Ovary (tissue), 3 donors: Measurements from ENCODE around the gene CYP1A1.

Experiments
- CTCF ChIP-seq, 3 donors: fragments of 450-650 bp in 2 of 3; fragments of 200-600 bp in 1 of 3; IDR thresholded peaks; one replicate each; pipeline versions ENCODE4 v1.5.1 to v1.8.0; 2016 to 2022; ENCODE audit warnings: antibody characterized with exemption in 3 of 3, mild to moderate bottlenecking in 1 of 3
- EP300 ChIP-seq: sonication (generic); formaldehyde crosslinking; IDR thresholded peaks from one replicate; pipeline ENCODE4 v1.6.1; 2017; ENCODE audit warnings: antibody characterized with exemption
- POLR2A ChIP-seq: fragments of 450-650 bp; IDR thresholded peaks from one replicate; pipeline ENCODE4 v1.6.1; 2017; ENCODE audit warnings: antibody characterized with exemption, mild to moderate bottlenecking, moderate library complexity
- donor health status: DM: no; HTN: no; CAD: no.

- TF ChIP-seq CTCF (IDR thresholded peaks at IDR 0.05) (no peak), EP300 (no peak), POLR2A (no peak)
These were observed 42.4 kb downstream of the CYP1A1 start for GRCh38 chr15:74682954-74683353.
